Fibroblast of lung (primary cell): ENCODE measurements around the gene ZNF785. TPM values are rescaled to one million over a fixed set of nuclear protein-coding genes. Genes with fewer than 3 reads are reported as not detected.

Experiments used
- DNase-seq, 2 donors: peaks; one replicate each; pipeline versions ENCODE4 v3.0.0 to v3.0.0-alpha.2; 2010; ENCODE audit warnings: low read depth in 2 of 2
- H2AFZ ChIP-seq: 2 replicates; pipeline ENCODE4 v1.5.1; 2012; ENCODE audit warnings: low read length, control low read depth, inconsistent platforms
- H3K27ac ChIP-seq: 2 replicates; pipeline ENCODE4 v1.5.1; 2011; ENCODE audit warnings: low read length, control low read depth; ENCODE audit not compliant: insufficient read depth
- H3K27me3 ChIP-seq: 2 replicates; pipeline ENCODE4 v1.5.1; 2011; ENCODE audit warnings: mild to moderate bottlenecking, low read length; ENCODE audit not compliant: control insufficient read depth, insufficient read depth
- H3K36me3 ChIP-seq: 2 replicates; pipeline ENCODE4 v1.5.1; 2011; ENCODE audit warnings: low read length; ENCODE audit not compliant: control insufficient read depth, insufficient read depth
- H3K4me1 ChIP-seq: 2 replicates; pipeline ENCODE4 v1.5.1; 2011; ENCODE audit warnings: low read length; ENCODE audit not compliant: control insufficient read depth, insufficient read depth; ENCODE audit errors: extremely low read depth
- H3K4me2 ChIP-seq: 2 replicates; pipeline ENCODE4 v1.5.1; 2011; ENCODE audit warnings: low read length, control low read depth; ENCODE audit not compliant: insufficient read depth; ENCODE audit errors: extremely low read depth
- H3K4me3 ChIP-seq, 4 experiments: fragments of 200-600 bp in 1 of 4; sonication (generic) in 1 of 4; replicated peaks in 1 of 4; 2 replicates each; pipeline ENCODE4 v1.5.1; 2011 to 2016; ENCODE audit warnings: low read length in 4 of 4, low read depth in 3 of 4, mild to moderate bottlenecking in 3 of 4, control low read depth in 2 of 4, inconsistent platforms in 1 of 4, mixed read lengths in 1 of 4; ENCODE audit not compliant: insufficient read depth in 1 of 4; ENCODE audit errors: control extremely low read depth in 1 of 4
- H3K79me2 ChIP-seq: 2 replicates; pipeline ENCODE4 v1.5.1; 2012; ENCODE audit warnings: mild to moderate bottlenecking, low read length, inconsistent platforms; ENCODE audit not compliant: control insufficient read depth, insufficient read depth
- H3K9ac ChIP-seq: 2 replicates; pipeline ENCODE4 v1.5.1; 2011; ENCODE audit warnings: mild to moderate bottlenecking, low read length, control low read depth; ENCODE audit not compliant: insufficient read depth
- H3K9me3 ChIP-seq: 2 replicates; pipeline ENCODE4 v1.5.1; 2012; ENCODE audit warnings: low read depth, low read length; ENCODE audit not compliant: control insufficient read depth, insufficient read depth
- H4K20me1 ChIP-seq: 2 replicates; pipeline ENCODE4 v1.5.1; 2011; ENCODE audit warnings: low read length; ENCODE audit not compliant: control insufficient read depth, insufficient read depth; ENCODE audit errors: extremely low read depth
- EZH2 ChIP-seq: IDR thresholded peaks from 2 replicates; pipeline ENCODE4 v1.5.1; 2012; ENCODE audit warnings: low read length, control low read depth, mild to moderate bottlenecking; ENCODE audit errors: missing control alignments
- polyA plus RNA-seq, 2 donors: library from polyadenylated mRNA; depleted of rRNA in 1 of 2; stranded (reverse) in 1 of 2; unstranded in 1 of 2; fragments of >200 nt; gene quantifications; 2 replicates each; pipeline ENCODE4 v1.2.1, GENCODE V29; 2011 to 2012; ENCODE audit warnings: missing spikeins in 1 of 2
- total RNA-seq: library from RNA; depleted of rRNA; stranded (reverse); fragments of >200 nt; gene quantifications from 2 replicates; pipeline ENCODE4 v1.2.1, GENCODE V29; 2014
- TF ChIP-seq, protein P1 (sequence below), 2 donors: IDR thresholded peaks in 1 of 2; conservative IDR thresholded peaks in 1 of 2; 1 replicate in 1 of 2; 2 replicates in 1 of 2; pipeline ENCODE4 v1.5.1; 2011 to 2012; ENCODE audit warnings: low read length in 2 of 2, control low read depth in 1 of 2, inconsistent platforms in 1 of 2, low read depth in 1 of 2, mild to moderate bottlenecking in 1 of 2

ZNF785 gene
- total and polyA plus RNA-seq, 2 donors (not counting 1 experiment from before 2014, with no cell fraction given): 6.6 to 7.1 TPM

DNA sequence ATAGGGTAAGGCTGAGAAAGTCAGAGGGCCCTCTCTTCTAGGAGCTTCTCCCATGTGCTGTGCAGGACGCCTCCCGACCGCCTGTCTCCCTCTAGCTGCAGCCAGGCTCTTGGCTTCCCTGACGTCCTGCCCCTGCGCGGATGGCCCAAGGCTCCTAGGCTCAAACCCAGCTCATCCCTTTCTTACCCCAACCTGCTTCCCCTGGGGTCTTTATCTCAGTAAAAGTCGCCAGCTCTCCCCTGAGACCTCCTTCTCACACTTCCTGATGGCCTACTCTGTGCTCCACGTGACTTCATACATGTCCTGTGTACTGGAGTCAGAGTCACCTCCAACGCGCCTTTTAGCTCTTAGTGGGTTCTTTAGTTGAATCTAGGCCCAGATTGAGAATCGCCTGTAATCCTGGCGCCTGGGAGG is 49.7 kb downstream of the ZNF785 start:
- Histone ChIP-seq H3K4me1 (peaks cover 6% of the 10 kb centered on the region), H3K79me2 (no peaks in the 10 kb centered on the region), H2AFZ (peak overlapping the region; percentile 86), H3K27me3 (no peaks in the 10 kb centered on the region), H3K4me3 (peak overlapping the region; percentile 67 to 95 (median 70)), H3K27ac (no peak overlapping the region), H3K9me3 (no peaks in the 10 kb centered on the region), H3K9ac (peak overlapping the region; percentile 23), H4K20me1 (no peaks in the 10 kb centered on the region), H3K4me2 (peak overlapping the region; percentile 97), H3K36me3 (peaks cover 1% of the 10 kb centered on the region)
- no peak for TF ChIP-seq EZH2
- TF ChIP-seq, protein P1, sequence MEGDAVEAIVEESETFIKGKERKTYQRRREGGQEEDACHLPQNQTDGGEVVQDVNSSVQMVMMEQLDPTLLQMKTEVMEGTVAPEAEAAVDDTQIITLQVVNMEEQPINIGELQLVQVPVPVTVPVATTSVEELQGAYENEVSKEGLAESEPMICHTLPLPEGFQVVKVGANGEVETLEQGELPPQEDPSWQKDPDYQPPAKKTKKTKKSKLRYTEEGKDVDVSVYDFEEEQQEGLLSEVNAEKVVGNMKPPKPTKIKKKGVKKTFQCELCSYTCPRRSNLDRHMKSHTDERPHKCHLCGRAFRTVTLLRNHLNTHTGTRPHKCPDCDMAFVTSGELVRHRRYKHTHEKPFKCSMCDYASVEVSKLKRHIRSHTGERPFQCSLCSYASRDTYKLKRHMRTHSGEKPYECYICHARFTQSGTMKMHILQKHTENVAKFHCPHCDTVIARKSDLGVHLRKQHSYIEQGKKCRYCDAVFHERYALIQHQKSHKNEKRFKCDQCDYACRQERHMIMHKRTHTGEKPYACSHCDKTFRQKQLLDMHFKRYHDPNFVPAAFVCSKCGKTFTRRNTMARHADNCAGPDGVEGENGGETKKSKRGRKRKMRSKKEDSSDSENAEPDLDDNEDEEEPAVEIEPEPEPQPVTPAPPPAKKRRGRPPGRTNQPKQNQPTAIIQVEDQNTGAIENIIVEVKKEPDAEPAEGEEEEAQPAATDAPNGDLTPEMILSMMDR (conservative IDR thresholded peaks at IDR 0.05 in 1 of 2, IDR thresholded peaks at IDR 0.05 in 1 of 2; ENCODE audit: low read depth in 1 of 2, low read length in 2 of 2): peak; percentile 58 to 82
- peak; percentile 64 to 80 for DNase-seq

DNA sequence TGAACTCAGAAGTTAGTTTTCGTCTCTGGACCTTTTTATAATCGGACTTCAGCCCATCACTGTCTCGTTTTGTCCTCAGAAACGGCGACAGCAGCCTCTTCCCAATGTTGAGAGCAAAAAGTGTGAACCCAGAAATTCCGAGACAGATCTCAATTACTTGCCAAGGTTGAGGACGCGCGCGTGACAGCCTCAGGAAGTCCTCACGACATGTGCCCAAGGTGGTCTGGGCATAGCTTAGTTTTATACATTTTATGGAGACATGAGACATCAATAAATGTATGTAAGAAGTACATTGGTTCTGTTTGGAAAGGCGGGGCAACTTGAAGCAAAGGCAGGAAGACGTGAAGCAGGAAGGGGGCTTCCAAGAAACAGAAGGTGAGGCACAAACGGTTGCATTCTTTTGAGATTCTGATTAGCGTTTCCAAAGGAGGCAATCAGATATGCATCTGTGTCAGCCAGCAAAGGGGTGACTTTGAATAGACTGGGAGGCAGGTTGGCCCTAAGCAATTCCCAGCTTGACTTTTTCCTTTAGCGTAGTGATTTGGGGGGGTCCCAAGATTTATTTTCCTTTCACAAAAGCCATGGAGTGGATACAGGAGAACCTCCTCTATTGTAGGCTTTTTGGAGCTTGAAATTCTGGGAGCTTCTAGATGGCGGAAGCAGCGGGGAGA is 50.3 kb downstream of the ZNF785 start:
- TF ChIP-seq, protein P1 (conservative IDR thresholded peaks at IDR 0.05 in 1 of 2, IDR thresholded peaks at IDR 0.05 in 1 of 2; ENCODE audit: low read depth in 1 of 2, low read length in 2 of 2): no peak
- TF ChIP-seq EZH2: no peak
- no peaks in the 10 kb centered on the region for H3K27me3 ChIP-seq
- peak; percentile 18 to 42 for DNase-seq
- H3K4me2 ChIP-seq: peak overlapping the region; percentile 97
- no peaks in the 10 kb centered on the region for H3K79me2 ChIP-seq
- H4K20me1 ChIP-seq: no peaks in the 10 kb centered on the region
- peak overlapping the region; percentile 95 for H2AFZ ChIP-seq
- H3K4me1 ChIP-seq: peaks cover 6% of the 10 kb centered on the region
- peaks cover 1% of the 10 kb centered on the region for H3K36me3 ChIP-seq
- peak overlapping the region; percentile 67 to 95 (median 70) for H3K4me3 ChIP-seq
- peak overlapping the region; percentile 88 for H3K9ac ChIP-seq
- H3K27ac ChIP-seq: peak overlapping the region; percentile 87
- no peaks in the 10 kb centered on the region for H3K9me3 ChIP-seq

DNA sequence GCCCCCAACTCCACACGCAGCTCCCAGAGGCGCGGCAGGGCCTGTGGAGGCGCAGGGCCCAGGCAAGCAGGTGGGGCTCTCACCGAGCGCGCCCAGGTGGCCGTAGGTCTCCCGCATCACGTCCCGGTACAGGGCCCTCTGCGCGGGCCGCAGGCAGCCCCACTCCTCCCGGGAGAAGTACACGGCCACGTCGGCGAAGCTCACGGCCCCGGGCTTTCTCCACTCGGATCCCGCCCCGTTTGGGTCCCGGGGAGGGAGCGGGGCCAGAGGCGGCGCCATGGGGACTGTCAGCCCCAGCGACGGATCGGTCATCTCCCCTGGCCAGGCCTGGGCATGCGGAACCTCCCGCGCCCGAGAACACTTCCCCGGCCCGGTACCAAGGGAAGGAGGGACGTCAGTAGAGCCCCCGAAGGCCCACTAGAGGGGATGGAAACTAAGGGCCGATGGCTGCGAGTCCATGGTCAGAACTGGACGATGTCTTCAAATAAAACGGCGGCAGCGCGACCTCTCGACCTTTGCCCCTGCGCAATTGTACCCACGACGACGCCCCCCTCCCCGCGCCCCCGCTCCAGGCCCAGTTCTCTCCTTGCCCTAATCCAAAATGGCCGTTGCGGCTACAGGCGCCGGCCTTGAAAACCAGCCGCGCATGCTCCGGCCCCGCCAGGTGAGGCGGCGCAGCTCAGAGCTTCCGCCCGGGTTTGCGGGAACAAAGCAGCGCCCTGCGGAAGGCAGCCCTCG is 51.0 kb downstream of the ZNF785 start, which contains the start of gene ZNF747:
ZNF747 (minus strand) TSS at position 491 of the 738 bp plus-strand sequence; CDS start at position 312, 179 bp downstream.
- H4K20me1 ChIP-seq: no peaks in the 10 kb centered on the region
- H3K4me2 ChIP-seq: peak within 1 kb of the TSS; percentile 97
- H3K27me3 ChIP-seq: no peaks in the 10 kb centered on the region
- DNase-seq: peak; percentile 80 to 89
- H3K9me3 ChIP-seq: no peaks in the 10 kb centered on the region
- H3K79me2 ChIP-seq: no peaks in the 10 kb centered on the region
- H2AFZ ChIP-seq: peak within 1 kb of the TSS; percentile 95
- peak within 1 kb of the TSS; percentile 88 for H3K9ac ChIP-seq
- H3K4me1 ChIP-seq: peaks cover 6% of the 10 kb centered on the region
- peak within 1 kb of the TSS; percentile 87 for H3K27ac ChIP-seq
- H3K36me3 ChIP-seq: peaks cover 1% of the 10 kb centered on the region
- TF ChIP-seq, protein P1 (conservative IDR thresholded peaks at IDR 0.05 in 1 of 2, IDR thresholded peaks at IDR 0.05 in 1 of 2; ENCODE audit: low read depth in 1 of 2, low read length in 2 of 2): no peak
- TF ChIP-seq EZH2: no peak
- H3K4me3 ChIP-seq: peak within 1 kb of the TSS; percentile 67 to 95 (median 70)
